PFSK-1 (cell line): Measurements from ENCODE around the gene RNFT2.

Experiments
- POLR2AphosphoS5 ChIP-seq: IDR thresholded peaks from 2 replicates; pipeline ENCODE4 v1.6.1; 2012; ENCODE audit warnings: low read depth, mild to moderate bottlenecking, control low read depth, low read length, moderate library complexity
- SIN3A ChIP-seq: IDR thresholded peaks from 2 replicates; pipeline ENCODE4 v1.6.1; 2012; ENCODE audit warnings: mild to moderate bottlenecking, low read length, moderate library complexity, borderline replicate concordance; ENCODE audit not compliant: insufficient read depth
- TF ChIP-seq, protein P1 (sequence below), 2 experiments: IDR thresholded peaks; 2 replicates each; pipeline versions ENCODE4 v1.6.1 to v1.8.0; 2011 to 2012; ENCODE audit warnings: low read depth in 2 of 2, low read length in 2 of 2, control low read depth in 1 of 2, inconsistent platforms in 1 of 2, mild to moderate bottlenecking in 1 of 2, moderate library complexity in 1 of 2; ENCODE audit not compliant: insufficient read depth in 1 of 2

DNA sequence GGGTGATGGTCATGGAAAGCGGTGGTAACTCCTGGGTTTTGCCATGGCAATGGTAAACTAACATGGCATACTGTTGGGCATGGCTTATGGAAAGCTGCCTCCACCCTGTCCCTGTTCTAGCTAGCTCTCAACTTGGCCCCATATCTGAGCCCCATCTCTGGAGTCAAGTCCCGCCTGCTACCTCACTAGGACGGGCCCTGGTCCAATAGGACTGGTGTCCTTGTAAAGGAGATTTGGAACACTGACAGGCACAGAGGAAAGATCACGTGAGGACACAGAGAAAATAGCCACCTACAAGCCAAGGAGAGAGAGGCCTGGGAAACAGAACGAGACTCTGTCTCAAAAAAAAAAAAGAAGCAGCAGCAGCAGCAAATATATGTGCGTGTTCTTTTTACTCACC lies 59.8 kb downstream of the RNFT2 start:
- no peak for TF ChIP-seq POLR2AphosphoS5
- TF ChIP-seq, protein P1, sequence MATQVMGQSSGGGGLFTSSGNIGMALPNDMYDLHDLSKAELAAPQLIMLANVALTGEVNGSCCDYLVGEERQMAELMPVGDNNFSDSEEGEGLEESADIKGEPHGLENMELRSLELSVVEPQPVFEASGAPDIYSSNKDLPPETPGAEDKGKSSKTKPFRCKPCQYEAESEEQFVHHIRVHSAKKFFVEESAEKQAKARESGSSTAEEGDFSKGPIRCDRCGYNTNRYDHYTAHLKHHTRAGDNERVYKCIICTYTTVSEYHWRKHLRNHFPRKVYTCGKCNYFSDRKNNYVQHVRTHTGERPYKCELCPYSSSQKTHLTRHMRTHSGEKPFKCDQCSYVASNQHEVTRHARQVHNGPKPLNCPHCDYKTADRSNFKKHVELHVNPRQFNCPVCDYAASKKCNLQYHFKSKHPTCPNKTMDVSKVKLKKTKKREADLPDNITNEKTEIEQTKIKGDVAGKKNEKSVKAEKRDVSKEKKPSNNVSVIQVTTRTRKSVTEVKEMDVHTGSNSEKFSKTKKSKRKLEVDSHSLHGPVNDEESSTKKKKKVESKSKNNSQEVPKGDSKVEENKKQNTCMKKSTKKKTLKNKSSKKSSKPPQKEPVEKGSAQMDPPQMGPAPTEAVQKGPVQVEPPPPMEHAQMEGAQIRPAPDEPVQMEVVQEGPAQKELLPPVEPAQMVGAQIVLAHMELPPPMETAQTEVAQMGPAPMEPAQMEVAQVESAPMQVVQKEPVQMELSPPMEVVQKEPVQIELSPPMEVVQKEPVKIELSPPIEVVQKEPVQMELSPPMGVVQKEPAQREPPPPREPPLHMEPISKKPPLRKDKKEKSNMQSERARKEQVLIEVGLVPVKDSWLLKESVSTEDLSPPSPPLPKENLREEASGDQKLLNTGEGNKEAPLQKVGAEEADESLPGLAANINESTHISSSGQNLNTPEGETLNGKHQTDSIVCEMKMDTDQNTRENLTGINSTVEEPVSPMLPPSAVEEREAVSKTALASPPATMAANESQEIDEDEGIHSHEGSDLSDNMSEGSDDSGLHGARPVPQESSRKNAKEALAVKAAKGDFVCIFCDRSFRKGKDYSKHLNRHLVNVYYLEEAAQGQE (IDR thresholded peaks at IDR 0.05; ENCODE audit: insufficient read depth in 1 of 2, low read depth in 2 of 2, low read length in 2 of 2) = no peak
- TF ChIP-seq SIN3A = no peak
